NCI-H146 (cell line): ENCODE measurements around the gene MARCHF9.

ENCODE experiments used
- DNase-seq: peaks from one replicate; lab custom pipeline; 2025; lab: John Stamatoyannopoulos, UW

MARCHF9 gene

DNA sequence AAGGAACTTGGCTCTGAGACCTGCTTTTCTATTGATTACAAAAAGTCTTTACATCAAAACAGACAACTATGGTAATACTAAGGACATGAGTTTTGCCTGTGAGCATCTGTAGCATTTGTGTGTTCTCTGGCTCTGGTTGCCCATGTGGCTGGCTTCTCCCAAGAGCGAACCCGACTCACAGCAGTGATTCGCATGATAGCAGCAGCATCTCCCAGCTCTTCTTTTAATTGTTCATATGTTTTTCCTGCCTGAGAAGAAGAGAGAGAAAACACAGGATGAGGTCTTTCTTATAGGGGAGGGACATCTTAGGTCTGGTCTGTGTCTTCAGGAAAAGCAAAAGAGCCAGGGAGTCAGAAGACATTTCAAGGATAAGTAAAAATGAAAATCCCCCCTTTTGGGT is 46.1 kb downstream of the MARCHF9 start:
- no peak for DNase-seq

DNA sequence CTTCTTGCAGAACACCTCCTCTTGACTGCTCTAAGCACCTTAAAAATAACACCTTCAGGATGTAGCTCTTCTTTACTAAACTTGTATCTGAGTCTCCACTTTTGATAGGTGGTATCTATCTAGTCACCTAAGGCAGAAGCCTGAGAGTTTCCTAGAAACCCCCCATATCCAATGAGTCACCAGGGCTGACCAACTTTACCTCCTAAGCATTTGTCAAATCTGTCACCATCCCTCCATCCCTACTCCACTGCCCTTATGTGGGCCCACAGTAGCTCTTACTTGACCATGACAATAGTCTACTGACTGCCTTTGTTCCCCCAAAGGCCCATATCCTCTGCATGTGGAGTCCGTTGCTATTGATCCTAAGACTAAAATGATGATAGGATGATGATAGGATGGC is 47.7 kb downstream of the MARCHF9 start:
- DNase-seq, result no peak

DNA sequence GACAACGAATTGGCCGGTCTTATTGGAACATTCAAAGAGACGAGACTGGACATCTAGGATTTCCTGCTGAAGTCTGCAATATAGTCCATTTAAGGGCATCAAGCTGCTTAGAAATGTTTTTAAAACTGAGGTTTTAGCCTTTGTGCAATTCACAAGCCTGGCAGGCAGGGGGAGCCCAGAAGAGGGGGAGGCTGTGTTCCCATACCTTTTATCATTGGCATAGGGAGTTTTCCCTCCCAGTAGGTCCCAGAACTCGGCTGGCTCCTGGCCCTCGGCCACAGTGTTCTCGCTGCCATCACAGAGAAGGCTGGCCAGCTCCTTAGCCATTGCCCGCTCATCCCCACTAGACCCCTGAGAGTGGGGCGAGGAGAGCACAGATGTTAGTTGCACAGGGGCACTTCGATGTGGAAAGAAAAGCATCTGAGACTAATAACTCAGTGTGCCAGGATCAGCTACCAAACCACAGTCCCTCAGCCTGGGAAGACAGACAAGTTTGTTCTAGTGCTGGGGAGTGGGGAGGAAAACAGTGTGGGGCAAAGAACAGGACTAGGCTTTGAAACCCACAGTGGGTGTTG is 48.5 kb downstream of the MARCHF9 start:
- DNase-seq, result peak; percentile 29

DNA sequence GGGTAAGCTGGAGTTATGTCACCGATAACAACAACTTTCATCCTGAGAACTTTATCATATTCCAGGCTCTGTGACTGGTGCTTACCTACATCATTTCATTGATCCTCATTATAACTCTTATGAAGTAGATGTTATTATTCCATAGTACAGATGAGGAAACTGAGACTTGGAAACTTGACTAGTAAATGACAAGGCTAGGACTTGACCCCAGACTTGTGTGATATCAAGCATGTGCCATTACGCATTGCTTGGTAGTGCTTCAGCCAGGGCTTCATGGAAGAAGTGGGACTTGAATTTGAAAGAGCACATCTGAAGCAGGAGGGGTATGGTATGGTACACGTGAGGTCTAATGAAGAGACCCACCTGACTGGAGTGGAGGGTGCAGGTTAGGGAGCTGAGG is 51.8 kb downstream of the MARCHF9 start:
- no peak for DNase-seq

DNA sequence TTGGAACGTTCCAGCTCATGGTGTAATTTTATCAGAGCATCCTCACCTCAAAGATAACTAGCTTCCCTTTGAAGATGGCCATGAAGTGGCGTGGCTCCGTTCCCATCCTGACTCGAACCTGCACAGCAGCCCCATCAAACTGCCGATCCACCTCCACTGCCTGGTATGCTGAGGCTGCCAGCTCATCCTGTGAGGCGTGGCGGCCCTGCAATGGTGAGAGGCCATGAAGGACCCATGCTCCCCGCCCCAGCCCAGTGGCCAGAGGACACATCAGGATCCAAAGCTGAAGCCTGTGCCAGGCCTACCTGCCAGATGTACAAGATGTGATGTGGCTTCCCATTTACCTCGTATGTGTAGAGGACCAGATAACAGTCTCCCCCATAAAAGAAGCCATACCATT is 52.4 kb downstream of the MARCHF9 start:
- DNase-seq, result no peak

DNA sequence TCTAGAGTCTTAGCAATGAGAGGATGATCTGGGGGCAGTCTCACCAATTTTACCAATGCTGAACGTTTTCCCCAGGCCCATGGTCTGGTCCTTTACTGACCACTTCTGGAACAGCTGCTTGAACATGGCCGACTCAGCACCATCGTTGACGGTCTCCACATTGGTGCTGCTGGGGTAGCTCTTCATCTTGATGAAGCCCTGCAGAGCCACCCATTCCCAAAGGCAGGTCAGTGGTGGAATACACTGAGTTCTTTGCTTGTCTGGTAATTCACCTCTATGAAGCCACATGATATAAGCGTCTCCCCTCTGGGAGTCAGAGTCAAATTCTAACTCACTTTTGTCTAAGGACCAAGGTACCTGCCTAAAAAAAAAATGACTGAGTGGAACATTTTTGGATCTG is 53.4 kb downstream of the MARCHF9 start:
- no peak for DNase-seq

DNA sequence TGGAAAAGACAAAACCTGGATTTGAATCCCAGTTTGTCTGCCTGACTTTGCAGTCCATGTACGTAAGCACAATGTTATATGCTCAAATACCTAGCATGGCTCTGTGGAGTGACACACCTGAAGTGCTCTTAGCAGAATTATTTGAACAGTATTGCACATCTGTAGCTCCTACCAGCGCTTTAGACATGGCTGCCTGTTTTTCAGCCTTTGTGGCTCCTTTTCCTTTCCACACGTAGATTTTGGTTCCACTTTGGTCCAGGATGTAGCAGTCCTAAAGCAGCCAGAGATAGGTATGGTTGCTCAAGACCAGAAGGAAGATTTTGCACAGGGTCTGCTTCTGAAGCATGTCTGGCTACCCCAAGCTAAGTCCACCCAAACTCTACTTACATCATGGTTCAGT is 54.5 kb downstream of the MARCHF9 start:
- no peak for DNase-seq
